ENCODE results near the gene ZNF688.

DNA sequence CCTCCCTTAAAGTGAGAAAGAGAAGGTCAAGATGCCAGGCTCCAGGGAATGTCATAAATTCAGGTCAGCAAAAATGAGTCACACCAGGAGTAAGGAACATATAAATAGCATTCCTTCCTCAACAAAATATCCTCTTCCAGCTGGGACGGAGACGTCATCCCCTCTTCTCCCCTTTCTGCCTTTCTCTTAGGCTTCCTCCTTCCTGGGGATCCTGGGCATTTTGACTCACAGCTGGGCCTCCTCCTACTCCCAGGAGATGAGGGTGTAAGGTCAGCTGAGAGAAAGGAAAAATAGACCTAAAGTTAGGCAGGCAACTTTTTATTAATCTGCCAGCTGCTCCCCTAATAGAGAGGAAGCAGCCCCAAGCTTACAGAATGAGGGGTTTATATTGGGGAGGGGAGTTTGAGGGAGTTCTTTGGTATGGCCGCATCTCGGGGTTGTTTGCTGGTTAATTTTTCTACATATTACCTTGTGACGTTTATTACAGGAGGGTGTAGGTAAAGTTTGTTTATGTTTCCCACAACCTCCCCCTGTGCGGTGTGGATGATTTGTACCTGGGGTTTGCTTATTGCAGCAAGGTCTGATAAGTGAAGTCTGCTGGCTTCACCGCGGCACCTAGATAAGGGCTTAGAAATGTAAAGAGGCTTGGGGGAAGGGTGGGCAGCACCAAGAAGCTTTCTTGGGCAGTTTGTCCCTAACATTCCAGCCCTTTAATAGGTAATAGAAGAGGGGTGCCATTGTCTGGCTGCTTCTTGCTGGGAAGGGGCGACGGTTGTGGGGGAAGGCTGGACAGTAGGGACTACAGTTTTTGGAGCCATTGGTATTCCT lies 29.8 kb downstream of the ZNF688 start:
- TF ChIP-seq, protein P1, sequence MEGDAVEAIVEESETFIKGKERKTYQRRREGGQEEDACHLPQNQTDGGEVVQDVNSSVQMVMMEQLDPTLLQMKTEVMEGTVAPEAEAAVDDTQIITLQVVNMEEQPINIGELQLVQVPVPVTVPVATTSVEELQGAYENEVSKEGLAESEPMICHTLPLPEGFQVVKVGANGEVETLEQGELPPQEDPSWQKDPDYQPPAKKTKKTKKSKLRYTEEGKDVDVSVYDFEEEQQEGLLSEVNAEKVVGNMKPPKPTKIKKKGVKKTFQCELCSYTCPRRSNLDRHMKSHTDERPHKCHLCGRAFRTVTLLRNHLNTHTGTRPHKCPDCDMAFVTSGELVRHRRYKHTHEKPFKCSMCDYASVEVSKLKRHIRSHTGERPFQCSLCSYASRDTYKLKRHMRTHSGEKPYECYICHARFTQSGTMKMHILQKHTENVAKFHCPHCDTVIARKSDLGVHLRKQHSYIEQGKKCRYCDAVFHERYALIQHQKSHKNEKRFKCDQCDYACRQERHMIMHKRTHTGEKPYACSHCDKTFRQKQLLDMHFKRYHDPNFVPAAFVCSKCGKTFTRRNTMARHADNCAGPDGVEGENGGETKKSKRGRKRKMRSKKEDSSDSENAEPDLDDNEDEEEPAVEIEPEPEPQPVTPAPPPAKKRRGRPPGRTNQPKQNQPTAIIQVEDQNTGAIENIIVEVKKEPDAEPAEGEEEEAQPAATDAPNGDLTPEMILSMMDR (IDR thresholded peaks at IDR 0.05) = no peak
- no peak for TF ChIP-seq POLR2A (IDR thresholded peaks at IDR 0.05)

Data from uterus (tissue), 2 donors.